ENCODE results near the gene SPDYE4.

Gene SPDYE4

GRCh38 chr17:8708025-8708461 is 50.3 kb downstream of the SPDYE4 start:
- no peak for DNase-seq

- no peak for DNase-seq
Measured at GRCh38 chr17:8707332-8708024, 50.9 kb downstream of the SPDYE4 start.

DNA sequence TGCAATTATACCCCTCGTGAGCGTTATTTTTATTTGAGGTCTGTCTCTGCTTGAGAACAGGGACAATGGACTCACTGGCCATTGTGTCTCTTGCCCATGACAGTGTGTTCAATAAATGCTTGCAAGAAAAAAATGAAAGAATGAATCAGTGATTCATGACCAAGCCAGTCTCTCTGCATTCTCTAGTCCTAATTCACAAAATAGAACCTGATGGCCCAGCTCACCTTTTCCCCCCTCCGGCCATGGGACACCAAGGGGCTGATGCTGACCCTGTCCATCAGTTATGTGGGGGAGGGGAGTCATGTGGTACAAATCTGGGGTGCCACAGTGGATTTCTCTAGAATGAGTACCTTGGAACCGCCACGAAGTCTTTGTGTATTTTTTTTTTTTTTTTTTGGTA is 51.9 kb downstream of the SPDYE4 start:
- no peak for DNase-seq

DNA sequence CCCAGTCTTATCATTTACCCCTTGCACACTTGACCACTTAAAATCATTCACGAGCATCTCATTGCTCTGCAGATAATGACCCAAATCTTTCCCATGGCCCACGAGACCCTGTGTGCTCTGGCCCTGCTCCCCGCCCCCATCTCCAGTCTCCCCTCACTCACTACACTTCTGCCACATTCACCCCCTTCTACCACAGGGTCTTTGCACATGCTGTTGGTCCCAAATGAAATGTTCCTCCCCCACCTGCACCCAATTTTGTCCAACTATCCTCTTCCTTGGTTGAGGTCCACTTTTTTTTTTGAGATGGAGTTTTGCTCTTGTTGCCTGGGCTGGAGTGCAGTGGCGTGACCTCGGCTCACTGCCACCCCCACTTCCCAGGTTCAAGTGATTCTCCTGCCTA is 52.9 kb downstream of the SPDYE4 start:
- DNase-seq = no peak

GRCh38 chr17:8703001-8703400 is 55.3 kb downstream of the SPDYE4 start:
- no peak for DNase-seq

GRCh38 chr17:8701754-8702153 is 56.6 kb downstream of the SPDYE4 start:
- DNase-seq = no peak

- no peak for DNase-seq
Measured at GRCh38 chr17:8701221-8701620, 57.1 kb downstream of the SPDYE4 start.

All from stimulated activated CD4-positive, alpha-beta T cell treated with anti-CD3 and anti-CD28 coated beads, Interleukin-1b, Interleukin-23, amount 100 ng/mL, for 48 hours (primary cell).